ENCODE data around the gene C3orf22. TPM values are rescaled to one million over a fixed set of nuclear protein-coding genes. Genes with fewer than 3 reads are reported as not detected.

C3orf22 gene
- polyA plus RNA-seq, 1 donor (not counting 4 experiments of a cell fraction or from before 2014, with no cell fraction given): not detected

DNA sequence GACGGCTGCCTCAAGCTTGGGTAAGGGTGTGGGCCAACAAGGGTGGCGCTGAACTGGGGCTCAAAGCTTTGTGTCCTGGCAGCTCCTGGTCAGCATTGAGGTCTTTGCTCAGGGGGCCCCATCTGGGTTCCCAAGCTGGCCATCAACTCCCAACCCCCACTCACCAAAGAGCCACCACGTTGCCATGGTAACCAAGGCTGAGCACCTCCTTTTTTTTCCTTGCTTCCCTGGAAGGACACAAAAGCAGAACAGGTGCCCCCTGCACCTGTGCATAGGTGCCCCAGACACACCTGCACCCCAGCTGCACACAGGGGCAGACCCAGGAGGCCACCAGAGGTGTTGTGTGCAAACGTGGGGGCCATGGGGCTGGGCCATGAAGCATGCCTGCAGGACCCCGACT, 57.7 kb downstream of the C3orf22 start:
- Histone ChIP-seq H3K4me3 (ENCODE audit: control insufficient read depth in 2 of 3, extremely low read depth in 1 of 3, insufficient read depth in 2 of 3, low read depth in 1 of 3, low read length in 3 of 3) (no peak overlapping the region), H3K4me1 (ENCODE audit: control insufficient read depth, extremely low read depth, insufficient read depth, low read length) (no peaks in the 10 kb centered on the region), H3K9me1 (ENCODE audit: control insufficient read depth, extremely low read depth, insufficient read depth, low read length) (no peaks in the 10 kb centered on the region), H3K4me2 (ENCODE audit: control insufficient read depth, extremely low read depth, insufficient read depth, low read depth, low read length) (no peak overlapping the region), H2AFZ (ENCODE audit: control insufficient read depth, low read length) (no peak overlapping the region), H3K27me3 (ENCODE audit: control insufficient read depth, extremely low read depth, insufficient read depth, low read length) (peaks cover 14% of the 10 kb centered on the region), H3K9ac (ENCODE audit: control insufficient read depth, extremely low read depth, insufficient read depth, low read length) (no peak overlapping the region), H4K20me1 (ENCODE audit: control insufficient read depth, extremely low read depth, insufficient read depth, low read length) (no peaks in the 10 kb centered on the region), H3K36me3 (ENCODE audit: control insufficient read depth in 2 of 2, extremely low read depth in 1 of 2, insufficient read depth in 2 of 2, low read length in 2 of 2) (no peaks in the 10 kb centered on the region), H3K9me3 (ENCODE audit: control insufficient read depth, low read depth, low read length) (no peaks in the 10 kb centered on the region), H3K79me2 (ENCODE audit: control insufficient read depth, insufficient read depth, low read length) (no peaks in the 10 kb centered on the region), H3K27ac (ENCODE audit: control insufficient read depth, insufficient read depth, low read length) (no peak overlapping the region)
- dilution Hi-C loops (cut with MboI; ENCODE audit: extremely low pct_ligation_motif_present, low sequenced_read_pairs): no loop called here
- FAIRE-seq (no peak), DNase-seq (ENCODE audit: low read depth, low spot score) (no peak)
- TF ChIP-seq EZH2 (IDR thresholded peaks at IDR 0.05; ENCODE audit: low read length): no peak
- TF ChIP-seq, protein P1, sequence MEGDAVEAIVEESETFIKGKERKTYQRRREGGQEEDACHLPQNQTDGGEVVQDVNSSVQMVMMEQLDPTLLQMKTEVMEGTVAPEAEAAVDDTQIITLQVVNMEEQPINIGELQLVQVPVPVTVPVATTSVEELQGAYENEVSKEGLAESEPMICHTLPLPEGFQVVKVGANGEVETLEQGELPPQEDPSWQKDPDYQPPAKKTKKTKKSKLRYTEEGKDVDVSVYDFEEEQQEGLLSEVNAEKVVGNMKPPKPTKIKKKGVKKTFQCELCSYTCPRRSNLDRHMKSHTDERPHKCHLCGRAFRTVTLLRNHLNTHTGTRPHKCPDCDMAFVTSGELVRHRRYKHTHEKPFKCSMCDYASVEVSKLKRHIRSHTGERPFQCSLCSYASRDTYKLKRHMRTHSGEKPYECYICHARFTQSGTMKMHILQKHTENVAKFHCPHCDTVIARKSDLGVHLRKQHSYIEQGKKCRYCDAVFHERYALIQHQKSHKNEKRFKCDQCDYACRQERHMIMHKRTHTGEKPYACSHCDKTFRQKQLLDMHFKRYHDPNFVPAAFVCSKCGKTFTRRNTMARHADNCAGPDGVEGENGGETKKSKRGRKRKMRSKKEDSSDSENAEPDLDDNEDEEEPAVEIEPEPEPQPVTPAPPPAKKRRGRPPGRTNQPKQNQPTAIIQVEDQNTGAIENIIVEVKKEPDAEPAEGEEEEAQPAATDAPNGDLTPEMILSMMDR (optimal IDR thresholded peaks at IDR 0.05 in 1 of 3, IDR thresholded peaks at IDR 0.05 in 1 of 3, conservative IDR thresholded peaks at IDR 0.05 in 1 of 3; ENCODE audit: extremely low read depth in 1 of 3, insufficient read depth in 2 of 3, low read length in 3 of 3): no peak

DNA sequence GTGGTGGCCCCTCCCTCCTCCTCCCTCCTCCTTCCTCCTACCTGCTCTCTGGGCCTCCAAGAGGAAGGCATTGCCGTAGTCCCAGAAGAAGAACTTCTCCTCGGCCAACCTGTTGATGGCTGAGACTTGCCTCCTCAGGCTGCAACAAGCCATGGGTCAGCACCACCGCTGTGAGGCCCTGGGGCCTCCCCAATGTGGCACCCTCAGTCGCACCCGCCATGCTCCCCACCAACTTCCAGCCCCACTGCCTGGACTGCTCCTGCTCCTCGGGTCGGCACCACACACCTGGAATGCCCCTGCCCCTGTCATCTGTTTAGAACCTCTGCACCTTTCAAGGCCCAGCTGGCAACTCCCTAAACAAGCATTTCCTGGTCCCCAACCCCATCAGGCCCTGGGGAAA, 58.7 kb downstream of the C3orf22 start:
- Histone ChIP-seq H3K4me3 (ENCODE audit: control insufficient read depth in 2 of 3, extremely low read depth in 1 of 3, insufficient read depth in 2 of 3, low read depth in 1 of 3, low read length in 3 of 3) (no peak overlapping the region), H3K4me1 (ENCODE audit: control insufficient read depth, extremely low read depth, insufficient read depth, low read length) (no peaks in the 10 kb centered on the region), H3K36me3 (ENCODE audit: control insufficient read depth in 2 of 2, extremely low read depth in 1 of 2, insufficient read depth in 2 of 2, low read length in 2 of 2) (no peaks in the 10 kb centered on the region), H3K79me2 (ENCODE audit: control insufficient read depth, insufficient read depth, low read length) (no peaks in the 10 kb centered on the region), H3K27me3 (ENCODE audit: control insufficient read depth, extremely low read depth, insufficient read depth, low read length) (peaks cover 14% of the 10 kb centered on the region), H3K4me2 (ENCODE audit: control insufficient read depth, extremely low read depth, insufficient read depth, low read depth, low read length) (no peak overlapping the region), H3K9me3 (ENCODE audit: control insufficient read depth, low read depth, low read length) (no peaks in the 10 kb centered on the region), H4K20me1 (ENCODE audit: control insufficient read depth, extremely low read depth, insufficient read depth, low read length) (no peaks in the 10 kb centered on the region), H2AFZ (ENCODE audit: control insufficient read depth, low read length) (no peak overlapping the region), H3K9ac (ENCODE audit: control insufficient read depth, extremely low read depth, insufficient read depth, low read length) (no peak overlapping the region), H3K27ac (ENCODE audit: control insufficient read depth, insufficient read depth, low read length) (no peak overlapping the region), H3K9me1 (ENCODE audit: control insufficient read depth, extremely low read depth, insufficient read depth, low read length) (no peaks in the 10 kb centered on the region)
- no peak for FAIRE-seq
- dilution Hi-C loops (cut with MboI; ENCODE audit: extremely low pct_ligation_motif_present, low sequenced_read_pairs): no loop called here
- DNase-seq (ENCODE audit: low read depth, low spot score): no peak
- TF ChIP-seq EZH2 (IDR thresholded peaks at IDR 0.05; ENCODE audit: low read length): no peak
- TF ChIP-seq, protein P1 (optimal IDR thresholded peaks at IDR 0.05 in 1 of 3, IDR thresholded peaks at IDR 0.05 in 1 of 3, conservative IDR thresholded peaks at IDR 0.05 in 1 of 3; ENCODE audit: extremely low read depth in 1 of 3, insufficient read depth in 2 of 3, low read length in 3 of 3): no peak

Small RNA genes within 50 kb of the gene (small RNA-seq; reads per million reads assigned to genes)
- gene RNA5SP138 (ENCODE audit: insufficient read length in 3 of 3, low read depth in 3 of 3, low replicate concordance in 1 of 3): 0 reads per million in 3 experiments

Other genes with a start within 250 kb of the C3orf22 start
- 0.03 to 0.04 TPM in 2 of 3 replicates, not detected in the other for gene KLF15, start 201.5 kb downstream of the C3orf22 start, polyA plus RNA-seq
- gene CFAP100, start 164.0 kb downstream of the C3orf22 start, polyA plus RNA-seq: not detected in 3 replicates
- 9.9 to 10.7 TPM (median 10.3 TPM) in 3 replicates for gene ZXDC, start 83.0 kb downstream of the C3orf22 start, polyA plus RNA-seq
- gene UROC1, start 41.2 kb downstream of the C3orf22 start, polyA plus RNA-seq: not detected in 3 replicates
- gene CHST13, start 34.8 kb downstream of the C3orf22 start, polyA plus RNA-seq: not detected in 3 replicates
- gene TXNRD3, start 96.2 kb upstream of the C3orf22 start, polyA plus RNA-seq: 6.3 to 11.0 TPM (median 9.7 TPM) in 3 replicates
- gene CHCHD6, start 145.3 kb upstream of the C3orf22 start, polyA plus RNA-seq: 20.6 to 23.7 TPM (median 21.7 TPM) in 3 replicates